ENCODE data around the gene STAB2.

Gene STAB2

DNA sequence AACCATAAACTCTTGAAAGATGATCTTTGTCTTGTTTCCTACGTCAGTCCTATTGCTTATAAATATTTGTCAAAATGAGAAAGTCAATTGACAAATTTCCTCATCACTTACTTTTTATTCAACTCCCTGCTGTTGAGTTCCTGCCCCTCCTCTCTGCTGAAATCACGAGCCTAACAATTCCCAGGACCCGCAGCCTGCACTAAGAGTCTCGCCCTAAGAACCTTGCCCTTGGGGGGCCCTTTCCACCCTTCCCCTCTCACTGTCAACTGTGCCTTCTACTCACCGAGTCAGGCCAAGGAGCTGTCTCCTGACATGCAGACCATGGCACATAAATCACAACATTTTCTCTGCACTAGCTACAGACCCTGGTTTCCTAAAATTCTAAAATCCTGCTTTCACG, 99.0 kb downstream of the STAB2 start:
- no peak for DNase-seq (ENCODE audit: low read depth in 3 of 3, low spot score in 1 of 3)

DNA sequence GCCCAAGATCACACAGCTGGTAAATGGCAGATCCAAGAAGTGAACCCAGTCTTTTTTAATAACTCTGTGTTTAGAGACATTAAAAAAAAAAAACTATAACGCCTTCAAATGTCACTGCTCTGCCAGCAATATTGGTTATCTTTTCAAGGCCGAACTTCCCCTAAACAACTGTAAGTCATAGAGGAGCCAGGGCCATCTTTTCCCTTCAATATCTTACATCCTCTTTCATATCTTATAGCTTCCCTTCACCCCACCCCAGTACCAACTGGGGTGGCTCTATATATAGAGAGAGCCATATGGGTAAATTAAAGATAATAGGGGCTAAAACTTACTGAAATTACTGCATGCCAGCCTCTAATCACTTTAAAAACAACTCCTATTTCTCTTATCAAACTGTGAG, 100.2 kb downstream of the STAB2 start:
- DNase-seq (ENCODE audit: low read depth in 3 of 3, low spot score in 1 of 3), result no peak

DNA sequence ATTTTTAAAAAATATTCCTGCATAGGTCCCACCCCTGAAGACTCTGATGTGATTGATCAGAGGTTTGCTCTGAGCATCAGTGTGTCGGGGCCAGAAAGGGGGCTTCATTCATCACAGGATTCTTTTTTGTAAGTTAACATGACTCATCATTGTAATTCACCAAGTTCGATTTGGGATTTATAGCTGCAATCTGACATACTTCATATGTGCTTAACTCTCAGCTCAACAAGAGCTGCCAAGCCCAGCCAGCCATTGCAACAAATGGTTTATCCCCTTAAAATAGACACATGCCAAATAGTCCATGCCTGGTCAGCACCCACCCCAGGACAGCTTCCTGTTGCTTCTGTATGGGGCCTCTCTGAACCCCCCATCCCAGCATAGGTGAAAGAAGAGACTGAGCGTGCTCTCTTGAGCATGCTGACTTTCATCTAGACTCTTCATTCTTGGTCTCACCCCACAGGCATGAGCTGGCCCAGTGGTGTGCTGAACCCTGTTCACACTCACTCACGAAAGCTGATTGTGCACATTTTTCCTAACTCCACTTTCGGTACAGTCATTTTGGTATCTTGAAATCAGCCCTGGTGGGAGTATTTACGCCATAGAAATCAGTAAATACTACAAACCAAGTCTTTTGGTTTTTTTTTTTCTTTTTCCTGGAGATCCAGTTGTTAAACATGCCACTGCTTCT, 101.4 kb downstream of the STAB2 start:
- DNase-seq (ENCODE audit: low read depth in 3 of 3, low spot score in 1 of 3), result no peak

DNA sequence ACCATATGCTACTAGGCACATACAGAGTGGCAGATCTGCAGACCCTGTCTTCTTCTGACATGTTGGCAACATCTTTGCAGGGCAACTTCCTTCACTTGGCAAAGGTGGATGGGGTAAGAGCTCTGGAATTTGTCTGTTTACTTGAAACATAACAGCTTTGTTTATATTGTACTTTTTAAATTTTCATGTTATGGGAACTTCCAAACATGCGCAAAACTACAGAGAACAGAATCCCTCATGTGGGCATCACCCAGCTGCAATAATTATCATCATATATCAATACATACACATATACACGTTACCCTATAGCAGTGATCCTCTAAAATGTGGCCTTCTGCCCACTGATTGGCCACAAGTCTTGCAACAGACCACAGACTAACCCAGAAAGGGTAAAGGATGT, 103.4 kb downstream of the STAB2 start:
- no peak for DNase-seq (ENCODE audit: low read depth in 3 of 3, low spot score in 1 of 3)

DNA sequence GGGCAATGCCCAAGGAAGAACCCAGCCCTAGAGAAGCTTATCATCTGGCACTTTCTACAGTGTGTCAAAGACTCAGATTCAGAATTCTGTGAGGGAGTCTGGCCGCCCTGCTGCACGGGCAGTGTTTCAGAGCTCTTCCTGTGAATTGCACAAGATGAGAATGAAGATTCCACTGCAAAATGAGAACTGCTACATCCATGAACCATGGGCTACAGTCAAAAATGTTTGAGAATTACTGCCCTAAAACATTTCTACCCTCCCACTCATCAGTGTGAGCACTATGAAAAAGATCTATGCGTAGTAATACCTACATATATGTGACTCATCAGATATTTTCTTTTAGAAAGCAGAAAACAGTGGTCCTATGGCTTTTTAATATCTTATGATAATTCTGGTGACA, 104.0 kb downstream of the STAB2 start:
- DNase-seq (ENCODE audit: low read depth in 3 of 3, low spot score in 1 of 3), result no peak

DNA sequence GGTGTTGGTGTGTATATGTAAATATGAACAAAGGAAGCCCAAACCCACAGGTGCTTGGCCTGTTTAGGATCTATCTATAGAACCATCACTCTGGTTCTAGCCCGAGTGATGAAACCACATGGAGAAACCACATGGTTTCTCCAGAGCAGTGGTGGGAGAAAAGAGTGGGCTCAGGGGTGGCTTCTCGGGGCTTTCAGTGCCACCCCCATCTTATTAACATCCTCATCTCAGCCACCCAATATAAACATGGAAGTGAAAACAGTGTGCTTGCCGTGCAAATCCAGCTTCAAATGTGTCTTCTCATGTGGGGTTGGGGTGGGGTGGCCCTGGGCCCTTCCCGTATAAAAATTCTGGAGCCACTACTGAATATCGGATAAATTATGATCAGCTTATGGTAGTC, 109.0 kb downstream of the STAB2 start:
- DNase-seq (ENCODE audit: low read depth in 3 of 3, low spot score in 1 of 3), result no peak

DNA sequence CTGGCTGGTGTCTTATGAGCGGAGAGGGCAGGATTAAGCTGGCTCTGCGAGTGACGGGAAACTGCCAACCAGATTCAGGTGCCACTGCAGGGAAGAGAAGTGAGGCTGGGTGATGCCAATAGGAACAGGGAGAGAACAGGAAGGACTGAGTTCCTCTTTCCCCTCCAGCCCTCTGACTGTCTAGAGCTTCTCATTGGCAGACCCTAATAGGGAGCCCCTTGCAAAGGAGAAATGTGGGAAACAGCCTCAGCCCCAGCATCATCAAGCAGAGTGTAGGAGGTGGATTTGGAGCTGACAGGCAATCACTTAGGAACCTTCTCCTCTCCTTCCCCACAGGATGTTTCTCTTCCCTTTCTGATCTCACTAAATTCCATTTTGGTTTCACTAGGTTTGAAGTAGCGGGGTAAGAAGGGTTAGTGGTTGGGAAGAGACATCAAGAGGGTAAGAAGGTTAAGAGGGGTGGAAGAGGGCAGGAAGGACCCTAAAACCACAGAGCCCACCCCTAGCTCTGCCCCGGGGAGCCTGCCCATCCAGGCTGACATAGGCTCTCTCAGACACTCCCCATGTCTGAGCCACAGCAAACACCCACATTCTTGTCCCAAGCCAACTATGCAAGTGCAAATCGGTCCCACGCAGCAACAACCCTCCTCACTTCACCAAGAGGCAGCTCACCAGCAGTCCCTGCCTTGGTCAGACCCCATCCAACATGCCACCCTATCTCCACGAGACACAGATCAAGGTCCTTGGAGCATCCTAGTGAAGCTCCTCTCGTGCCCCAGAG, 111.1 kb downstream of the STAB2 start:
- DNase-seq (ENCODE audit: low read depth in 3 of 3, low spot score in 1 of 3), result no peak

DNA sequence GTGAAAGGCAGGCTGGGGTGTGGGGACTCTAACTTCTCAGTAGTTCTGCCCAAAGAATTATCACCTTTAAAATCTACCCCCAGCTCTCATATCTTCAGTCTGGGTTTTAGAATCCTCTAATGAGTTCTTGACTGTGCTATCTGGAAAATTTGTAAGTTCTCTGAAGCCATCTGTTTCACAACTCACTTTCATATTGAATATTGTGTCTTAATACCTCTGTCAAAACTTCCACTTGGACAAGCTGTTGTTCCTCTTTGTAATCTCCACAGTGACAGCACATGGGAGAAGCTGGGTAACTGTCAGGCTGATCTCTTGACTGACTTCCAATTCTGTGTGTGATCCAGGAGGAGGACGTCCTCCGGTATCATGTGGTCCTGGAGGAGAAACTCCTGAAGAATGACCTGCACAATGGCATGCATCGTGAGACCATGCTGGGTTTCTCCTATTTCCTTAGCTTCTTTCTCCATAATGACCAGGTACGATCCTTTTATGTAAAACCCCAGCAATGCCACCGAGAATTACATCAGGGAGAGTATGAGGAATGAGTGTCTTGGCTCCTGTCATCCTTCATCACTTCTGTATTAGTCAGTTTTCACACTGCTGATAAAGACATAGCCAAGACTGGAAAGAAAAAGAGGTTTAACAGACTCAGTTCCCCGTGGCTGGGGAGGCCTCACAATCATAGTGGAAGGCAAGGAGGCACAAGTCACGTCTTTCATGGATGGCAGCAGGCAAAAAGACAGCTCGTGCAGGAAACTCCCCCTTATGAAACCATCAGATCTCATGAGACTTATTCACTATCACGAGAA, 111.9 kb downstream of the STAB2 start:
- DNase-seq (ENCODE audit: low read depth in 3 of 3, low spot score in 1 of 3), result no peak

DNA sequence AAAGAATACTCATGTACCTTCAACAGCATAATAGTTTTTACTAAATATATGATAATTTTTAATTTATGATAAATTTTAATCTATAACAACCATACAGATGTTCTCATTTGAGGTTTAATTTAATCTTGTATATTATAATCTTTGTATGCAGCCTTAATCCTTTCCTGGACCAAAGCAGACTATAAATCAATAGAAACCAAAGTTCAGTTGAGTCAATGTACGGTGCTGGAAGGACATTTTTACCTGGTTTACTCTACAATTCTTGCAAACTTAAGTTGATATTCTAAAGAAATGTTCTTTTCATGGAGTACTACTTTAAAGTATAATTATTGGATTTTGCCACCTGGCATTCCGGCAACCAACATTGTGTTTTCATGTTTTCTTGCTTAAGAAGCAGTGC, 118.0 kb downstream of the STAB2 start:
- DNase-seq (ENCODE audit: low read depth in 3 of 3, low spot score in 1 of 3), result no peak

DNA sequence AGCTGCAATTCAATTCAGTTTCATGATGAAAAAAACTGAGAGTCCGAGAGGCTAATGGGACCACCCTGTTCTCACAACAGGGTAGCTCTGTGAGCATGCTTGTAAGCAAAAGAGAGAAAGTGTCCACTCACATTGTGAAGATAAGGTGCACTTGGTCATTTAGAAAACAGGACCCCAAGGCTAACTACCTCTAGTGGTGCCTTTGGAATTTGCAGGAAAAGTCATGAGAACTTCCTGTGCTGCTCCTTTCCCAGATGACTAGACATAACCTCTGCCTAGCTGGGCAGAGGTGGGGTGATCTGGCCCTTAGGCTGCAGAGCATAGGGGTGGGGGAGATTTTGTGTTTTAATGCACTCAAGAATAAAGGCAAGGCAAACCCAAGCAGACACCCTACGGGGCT, 118.9 kb downstream of the STAB2 start:
- no peak for DNase-seq (ENCODE audit: low read depth in 3 of 3, low spot score in 1 of 3)

DNA sequence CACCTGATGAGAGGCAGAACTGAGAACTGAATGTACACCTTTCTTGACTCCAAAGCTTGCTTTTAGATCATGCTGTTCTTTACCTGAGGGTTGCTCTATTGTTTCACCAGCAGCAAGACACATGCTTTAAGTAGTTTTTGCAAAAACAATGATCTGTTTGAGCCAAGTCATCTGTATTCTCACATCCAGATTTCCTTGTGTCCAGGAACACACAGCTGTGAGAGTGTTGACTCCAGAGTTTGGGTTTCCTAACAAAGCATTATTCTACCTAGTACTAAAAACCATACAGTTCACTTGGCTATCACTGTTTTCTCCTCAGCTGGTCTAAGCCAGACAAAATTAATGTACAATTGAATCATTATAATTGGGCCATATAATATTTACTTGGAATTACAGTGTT, 120.4 kb downstream of the STAB2 start:
- DNase-seq (ENCODE audit: low read depth in 3 of 3, low spot score in 1 of 3), result no peak

DNA sequence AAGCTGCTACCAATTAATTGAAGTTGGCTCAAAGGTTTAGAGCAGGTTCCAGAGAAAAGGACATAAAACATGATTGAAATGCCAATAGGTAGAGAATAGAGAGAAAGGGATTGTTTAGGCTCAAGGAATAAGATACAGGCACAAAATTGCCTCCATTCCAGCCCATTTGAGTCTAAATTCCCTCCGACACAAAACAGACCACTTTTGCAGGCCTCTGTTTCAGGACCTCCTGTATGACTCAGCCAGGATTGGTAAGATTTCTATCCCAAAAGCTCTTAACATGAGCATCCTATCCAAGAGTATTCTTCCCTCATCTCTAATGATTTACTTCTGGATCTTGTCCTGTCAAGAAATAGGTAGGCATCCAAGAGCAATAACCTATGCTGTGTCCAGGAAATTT, 123.5 kb downstream of the STAB2 start:
- no peak for DNase-seq (ENCODE audit: low read depth in 3 of 3, low spot score in 1 of 3)

DNA sequence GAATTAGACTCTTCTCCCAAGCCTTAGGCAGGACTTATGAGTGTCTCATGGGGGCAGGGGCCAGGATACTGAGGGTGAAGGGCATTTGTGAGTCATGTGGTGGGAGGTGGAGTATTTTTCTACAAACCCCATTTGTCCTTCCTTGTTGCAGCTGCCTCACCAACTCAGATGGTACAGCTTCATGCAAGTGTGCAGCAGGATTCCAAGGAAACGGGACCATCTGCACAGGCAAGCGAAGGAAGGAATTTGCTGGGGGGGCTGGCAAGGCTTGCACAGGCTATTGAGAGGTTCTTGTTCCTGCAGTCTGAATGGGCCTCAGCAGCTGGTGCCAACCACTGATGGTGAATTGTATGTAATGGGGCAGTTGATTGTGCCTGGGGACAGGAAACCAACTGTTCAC, 125.1 kb downstream of the STAB2 start:
- DNase-seq (ENCODE audit: low read depth in 3 of 3, low spot score in 1 of 3), result no peak

DNA sequence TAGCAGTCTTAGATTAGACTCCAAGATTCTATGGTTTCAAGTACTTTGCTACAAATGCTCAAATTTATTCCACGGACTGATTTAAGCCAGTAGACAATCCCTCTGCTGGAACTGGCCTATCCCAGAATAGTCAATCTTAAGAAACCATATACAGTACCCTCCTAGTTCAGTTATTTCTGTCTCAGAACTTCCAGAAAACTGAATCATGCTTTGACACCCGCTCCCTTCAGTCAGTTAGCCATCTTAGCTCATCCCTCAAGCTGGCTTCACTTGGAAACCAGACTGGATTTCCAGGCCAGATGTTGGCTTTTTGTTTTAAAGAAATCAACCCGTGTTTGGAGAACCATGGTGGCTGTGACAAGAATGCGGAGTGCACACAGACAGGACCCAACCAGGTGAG, 128.4 kb downstream of the STAB2 start:
- no peak for DNase-seq (ENCODE audit: low read depth in 3 of 3, low spot score in 1 of 3)

DNA sequence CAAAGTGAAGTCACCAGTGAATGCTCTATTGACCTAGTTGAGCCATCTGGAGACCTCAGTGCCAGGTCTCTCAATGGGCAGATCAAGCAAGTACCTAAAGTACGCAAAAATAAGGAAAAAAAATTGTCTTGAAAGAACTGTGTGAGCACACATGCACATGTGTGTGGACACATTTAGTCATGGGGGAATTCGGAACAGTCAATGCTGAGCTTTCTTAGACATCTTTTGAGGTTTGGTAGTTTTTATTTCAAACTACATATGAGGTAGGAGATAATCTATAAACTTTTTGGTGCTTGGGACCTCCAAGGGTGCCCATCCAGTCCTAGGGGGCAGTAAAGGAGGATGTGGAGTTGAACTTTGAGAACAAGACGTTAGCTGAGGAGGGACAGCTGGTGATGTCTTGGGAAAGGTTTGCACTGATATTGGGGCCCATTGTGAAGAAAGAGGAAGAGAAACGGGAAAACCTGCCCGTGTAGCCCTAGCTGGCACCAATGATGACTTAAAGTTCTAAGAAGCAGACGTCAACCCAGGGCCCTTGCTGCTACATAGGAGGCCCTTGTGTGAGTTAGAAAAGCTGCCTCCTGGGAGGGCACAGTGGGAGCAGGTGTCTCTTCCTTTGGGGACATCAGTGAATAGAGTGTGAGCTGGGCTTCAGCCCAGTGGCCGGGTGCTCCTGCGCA, 129.6 kb downstream of the STAB2 start:
- DNase-seq (ENCODE audit: low read depth in 3 of 3, low spot score in 1 of 3), result no peak

DNA sequence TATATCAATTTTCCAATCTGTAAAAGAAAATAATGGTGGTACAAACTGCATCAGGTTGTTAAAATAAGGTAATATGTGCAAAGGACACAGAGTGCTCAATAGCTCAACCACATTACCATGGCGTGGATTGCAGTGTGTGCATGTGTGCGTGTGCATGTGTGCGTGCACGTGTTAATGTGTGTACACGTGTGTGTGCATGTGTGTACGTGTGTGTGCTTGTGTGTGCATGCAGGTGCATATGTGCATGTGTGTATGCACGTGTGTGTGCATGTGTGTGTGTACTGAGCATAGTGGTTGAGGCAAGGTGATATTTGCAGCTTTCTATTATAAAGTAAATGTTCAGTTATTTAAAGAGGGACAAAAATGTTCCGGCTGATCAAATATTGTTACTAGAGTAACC, 138.3 kb downstream of the STAB2 start:
- no peak for DNase-seq (ENCODE audit: low read depth in 3 of 3, low spot score in 1 of 3)

DNA sequence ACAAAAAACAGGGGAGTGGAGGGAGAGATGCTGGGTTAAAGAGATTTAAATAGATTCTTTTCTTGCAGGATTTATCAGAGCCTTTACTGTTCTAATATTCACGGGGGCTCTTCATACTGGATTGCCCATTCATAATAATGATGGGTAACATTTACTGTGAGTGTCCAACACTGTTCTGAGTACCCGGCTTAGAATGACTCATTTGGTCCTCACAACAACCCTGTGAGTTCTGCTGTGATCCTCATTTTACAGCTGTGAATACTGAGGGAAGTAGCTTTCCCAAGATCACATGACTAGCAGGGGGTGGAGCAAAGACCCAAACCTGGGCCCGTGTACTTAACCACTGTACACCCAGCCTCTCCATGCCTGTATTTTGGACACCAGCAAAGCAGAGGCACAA, 140.6 kb downstream of the STAB2 start:
- no peak for DNase-seq (ENCODE audit: low read depth in 3 of 3, low spot score in 1 of 3)

DNA sequence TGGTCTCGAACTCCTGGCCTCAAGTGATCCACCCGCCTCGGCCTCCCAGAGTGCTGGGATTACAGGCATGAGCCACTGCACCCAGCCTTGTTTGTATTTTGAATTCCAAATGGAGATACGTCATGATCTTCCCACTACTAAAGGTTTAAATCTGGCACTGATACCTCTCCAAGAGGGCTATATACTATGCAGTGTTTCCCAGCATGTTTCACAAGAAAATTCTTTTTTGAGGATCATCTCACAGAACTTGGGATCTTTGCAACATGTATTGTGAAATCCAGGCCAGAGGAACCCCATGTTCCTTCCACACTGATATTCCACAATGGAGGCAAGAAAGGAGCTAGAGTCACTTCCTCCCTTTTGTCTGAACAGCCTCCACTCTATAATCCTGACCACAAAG, 141.2 kb downstream of the STAB2 start:
- no peak for DNase-seq (ENCODE audit: low read depth in 3 of 3, low spot score in 1 of 3)

DNA sequence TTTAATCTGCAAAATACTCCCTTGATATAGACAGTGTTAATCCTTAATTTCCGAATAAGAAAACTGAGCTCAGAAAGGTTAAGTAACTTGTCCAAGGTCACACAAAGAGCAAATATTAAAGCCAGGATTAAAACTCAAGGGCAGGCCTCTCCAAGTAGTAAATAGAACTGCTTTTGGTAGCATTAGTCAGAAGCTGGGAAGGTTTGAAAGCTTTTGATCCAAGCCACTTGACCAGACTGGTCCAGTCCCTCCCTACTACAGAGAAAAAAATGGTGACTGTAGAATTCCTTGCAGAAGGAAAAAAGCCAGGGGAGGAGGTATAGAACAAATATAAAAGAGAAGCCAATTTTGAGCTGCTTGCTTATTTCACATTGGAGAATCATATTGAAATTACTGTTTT, 142.4 kb downstream of the STAB2 start:
- DNase-seq (ENCODE audit: low read depth in 3 of 3, low spot score in 1 of 3), result no peak

DNA sequence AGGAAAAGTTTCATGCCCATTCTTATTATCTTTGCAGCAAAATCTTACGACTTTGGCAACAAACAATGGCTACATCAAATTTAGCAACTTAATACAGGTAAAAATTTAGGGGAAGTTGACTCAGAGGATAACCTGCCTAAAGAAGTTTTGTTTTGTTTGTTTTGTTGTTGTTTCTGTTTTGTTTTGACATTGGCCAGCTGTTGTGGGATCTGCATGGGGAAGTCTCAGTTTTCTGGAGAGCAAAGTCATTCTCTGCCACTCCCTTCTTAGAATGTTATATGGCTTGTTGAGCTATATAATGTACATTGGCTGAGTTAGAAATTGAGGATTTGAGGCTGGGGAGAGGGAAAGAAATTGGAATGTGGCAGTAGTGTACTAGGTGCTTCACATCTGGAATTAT, 144.5 kb downstream of the STAB2 start:
- DNase-seq (ENCODE audit: low read depth in 3 of 3, low spot score in 1 of 3), result no peak

DNA sequence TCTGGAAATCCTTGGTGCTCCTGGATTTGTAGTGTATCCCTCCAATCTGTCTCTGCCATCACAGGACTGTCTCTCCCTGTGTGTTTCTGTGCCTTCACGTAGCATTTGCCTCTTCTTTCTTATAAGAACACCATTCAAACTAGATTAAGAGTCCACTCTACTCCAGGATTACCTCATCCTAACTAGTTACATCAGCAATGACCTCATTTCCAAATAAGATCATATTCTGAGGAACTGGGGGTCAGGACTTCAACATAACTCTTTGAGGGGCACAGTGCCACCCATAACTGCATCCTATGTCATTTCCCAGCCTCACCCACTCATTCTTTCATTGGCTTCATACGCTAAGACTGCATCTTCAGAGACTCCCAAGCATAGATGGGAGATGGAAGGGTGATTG, 147.8 kb downstream of the STAB2 start:
- DNase-seq (ENCODE audit: low read depth in 3 of 3, low spot score in 1 of 3), result no peak

DNA sequence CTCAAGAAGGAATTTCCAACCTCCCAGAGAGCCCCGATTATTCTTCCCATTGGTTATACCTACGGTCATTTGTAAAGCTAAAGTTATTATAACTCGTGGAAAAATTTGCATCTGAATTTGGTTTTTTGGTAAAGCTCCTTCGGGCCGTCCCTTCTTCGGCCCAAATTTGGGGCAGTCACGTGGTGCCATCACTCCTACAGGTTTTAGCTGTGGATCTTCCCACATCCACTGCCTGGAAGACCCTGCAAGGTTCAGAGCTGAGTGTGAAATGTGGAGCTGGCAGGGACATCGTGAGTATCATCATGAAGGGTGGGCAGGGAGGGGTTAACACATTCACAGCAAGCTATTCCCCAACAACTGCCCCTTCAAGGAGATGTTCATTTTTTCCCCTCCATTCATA, 148.2 kb downstream of the STAB2 start:
- no peak for DNase-seq (ENCODE audit: low read depth in 3 of 3, low spot score in 1 of 3)
